ENCODE data around the gene NAALADL2. TPM values are rescaled to one million over a fixed set of nuclear protein-coding genes. Genes with fewer than 3 reads are reported as not detected.
"Not testable (repeated sequence)": the region's sequence is repeated elsewhere in the genome, so short reads cannot be mapped to it uniquely, and the experiment has no call there.

The NAALADL2 gene
- total and polyA plus RNA-seq, 2 of the 13 experiments (the other 11 are each of a cell fraction or from before 2014, with no cell fraction given): 0.08 TPM; not detected in 1

DNA sequence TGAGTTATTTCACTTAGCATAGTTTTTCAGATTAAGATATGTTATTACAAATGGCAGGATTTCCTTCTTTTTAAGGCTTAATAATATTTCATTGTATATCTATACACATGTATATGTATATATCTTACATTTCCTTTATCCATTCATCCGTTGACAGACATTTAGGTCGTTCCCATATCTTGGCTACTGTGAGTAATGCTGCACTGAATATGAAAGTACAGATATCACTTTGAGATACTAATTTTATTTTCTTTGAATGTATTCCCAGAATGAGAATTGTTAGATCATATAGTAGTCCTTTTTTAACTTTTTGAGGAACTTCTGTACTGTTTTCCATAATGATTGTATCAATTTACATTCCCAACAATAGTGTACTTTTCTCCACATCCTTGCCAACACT lies 270.4 kb downstream of the NAALADL2 start:
- in situ Hi-C loops (cut with HindIII; ENCODE audit: extremely low pct_ligation_motif_present, low pct_unique_long_range_greater_than_20kb): no loop called here
- no peaks in the 10 kb centered on the region for H3K4me1 ChIP-seq (ENCODE audit: insufficient read depth, low read length)
- no peaks in the 10 kb centered on the region for H3K9me3 ChIP-seq (ENCODE audit: low read length)
- H3K36me3 ChIP-seq (replicated peaks in 1 of 2; ENCODE audit: control insufficient read depth in 1 of 2, insufficient read depth in 2 of 2, low read length in 2 of 2): no peaks in the 10 kb centered on the region
- no peak overlapping the region for H3K9ac ChIP-seq (ENCODE audit: insufficient read depth, low read depth, low read length)
- no peak for ATAC-seq
- no peaks in the 10 kb centered on the region for H4K20me1 ChIP-seq (ENCODE audit: insufficient read depth, low read length)
- ChIA-PET POLR2A (no interaction called here), CTCF (ENCODE audit: low intra/inter-chr PET ratio, low total read pairs) (no interaction called here)
- H3K27me3 ChIP-seq (ENCODE audit: control insufficient read depth in 1 of 2, insufficient read depth in 2 of 2, low read length in 2 of 2): no peaks in the 10 kb centered on the region; a peak in 1 of 5 replicates
- no TSS peak for BruUV-seq (replicated peaks)
- intact Hi-C loops (cut with micrococcal nuclease; ENCODE audit: unreplicated experiment): loop anchor here (10.0 kb wide), 1 partner anchor 735 kb away; no protein-coding TSS in a partner anchor
- no peak overlapping the region for H2AFZ ChIP-seq (ENCODE audit: low read length)
- H3K27ac ChIP-seq (ENCODE audit: extremely low read length, insufficient read depth, low read length): no peak overlapping the region
- H3K79me2 ChIP-seq (ENCODE audit: insufficient read depth, low read length): no peaks in the 10 kb centered on the region
- TF ChIP-seq TBP (CRISPR knock-in tag; IDR thresholded peaks at IDR 0.05): no peak
- TF ChIP-seq SETDB1 (CRISPR knock-in tag; IDR thresholded peaks at IDR 0.05; ENCODE audit: borderline replicate concordance): no peak
- H3K4me3 ChIP-seq (replicated peaks in 1 of 3; ENCODE audit: insufficient read depth in 1 of 3, low read depth in 2 of 3, low read length in 3 of 3): no peak overlapping the region
- no peak for DNase-seq (ENCODE audit: low spot score)
- 1% methylated on average over 2 of the region's 2 CpGs for WGBS (ENCODE audit: low lambda C conversion rate)
- H3K4me2 ChIP-seq (ENCODE audit: low read depth, low read length): no peak overlapping the region
- FAIRE-seq: no peak

DNA sequence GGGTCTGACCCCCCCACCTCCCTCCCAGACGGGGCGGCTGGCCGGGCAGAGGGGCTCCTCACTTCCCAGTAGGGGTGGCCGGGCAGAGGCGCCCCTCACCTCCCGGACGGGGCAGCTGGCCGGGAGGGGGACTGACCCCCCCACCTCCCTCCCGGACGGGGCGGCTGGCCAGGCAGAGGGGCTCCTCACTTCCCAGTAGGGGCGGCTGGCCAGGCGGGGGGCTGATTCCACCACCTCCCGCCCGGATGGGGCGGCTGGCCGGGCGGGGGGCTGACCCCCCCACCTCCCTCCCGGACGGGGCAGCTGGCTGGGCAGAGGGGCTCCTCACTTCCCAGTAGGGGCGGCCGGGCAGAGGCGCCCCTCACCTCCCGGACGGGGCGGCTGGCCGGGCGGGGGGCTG lies 272.7 kb downstream of the NAALADL2 start:
- H3K27ac ChIP-seq (ENCODE audit: extremely low read length, insufficient read depth, low read length); H3K9ac ChIP-seq (ENCODE audit: insufficient read depth, low read depth, low read length); H3K4me1 ChIP-seq (ENCODE audit: insufficient read depth, low read length); in situ Hi-C loops (cut with HindIII; ENCODE audit: extremely low pct_ligation_motif_present, low pct_unique_long_range_greater_than_20kb); DNase-seq (ENCODE audit: low spot score); H2AFZ ChIP-seq (ENCODE audit: low read length); H3K27me3 ChIP-seq (ENCODE audit: control insufficient read depth in 1 of 2, insufficient read depth in 2 of 2, low read length in 2 of 2); BruUV-seq (replicated peaks); H3K36me3 ChIP-seq (replicated peaks in 1 of 2; ENCODE audit: control insufficient read depth in 1 of 2, insufficient read depth in 2 of 2, low read length in 2 of 2); H3K4me3 ChIP-seq (replicated peaks in 1 of 3; ENCODE audit: insufficient read depth in 1 of 3, low read depth in 2 of 3, low read length in 3 of 3); intact Hi-C loops (cut with micrococcal nuclease; ENCODE audit: unreplicated experiment); ATAC-seq; CTCF ChIA-PET (ENCODE audit: low intra/inter-chr PET ratio, low total read pairs); H4K20me1 ChIP-seq (ENCODE audit: insufficient read depth, low read length); H3K79me2 ChIP-seq (ENCODE audit: insufficient read depth, low read length); H3K4me2 ChIP-seq (ENCODE audit: low read depth, low read length); POLR2A ChIA-PET; FAIRE-seq; H3K9me3 ChIP-seq (ENCODE audit: low read length): not testable (repeated sequence)
- no CpG with 5 or more reads among the region's 28 CpGs for WGBS (ENCODE audit: low lambda C conversion rate)

DNA sequence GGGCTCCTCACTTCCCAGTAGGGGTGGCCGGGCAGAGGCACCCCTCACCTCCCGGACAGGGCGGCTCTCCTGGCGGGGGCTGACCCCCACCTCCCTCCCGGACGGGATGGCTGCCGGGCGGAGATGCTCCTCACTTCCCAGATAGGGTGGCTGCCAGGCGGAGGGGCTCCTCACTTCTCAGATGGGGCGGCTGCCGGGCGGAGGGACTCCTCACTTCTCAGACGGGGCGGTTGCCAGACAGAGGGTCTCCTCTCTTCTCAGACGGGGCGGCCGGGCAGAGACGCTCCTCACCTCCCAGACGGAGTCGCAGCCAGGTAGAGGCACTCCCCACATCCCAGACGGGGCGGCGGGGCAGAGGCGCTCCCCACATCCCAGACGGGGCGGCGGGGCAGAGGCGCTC lies 273.6 kb downstream of the NAALADL2 start:
- H3K36me3 ChIP-seq (replicated peaks in 1 of 2; ENCODE audit: control insufficient read depth in 1 of 2, insufficient read depth in 2 of 2, low read length in 2 of 2); H3K27me3 ChIP-seq (ENCODE audit: control insufficient read depth in 1 of 2, insufficient read depth in 2 of 2, low read length in 2 of 2); H3K4me2 ChIP-seq (ENCODE audit: low read depth, low read length); H3K9me3 ChIP-seq (ENCODE audit: low read length); H3K79me2 ChIP-seq (ENCODE audit: insufficient read depth, low read length); POLR2A ChIA-PET; intact Hi-C loops (cut with micrococcal nuclease; ENCODE audit: unreplicated experiment); H4K20me1 ChIP-seq (ENCODE audit: insufficient read depth, low read length); ATAC-seq; H3K4me1 ChIP-seq (ENCODE audit: insufficient read depth, low read length); DNase-seq (ENCODE audit: low spot score); CTCF ChIA-PET (ENCODE audit: low intra/inter-chr PET ratio, low total read pairs); H3K27ac ChIP-seq (ENCODE audit: extremely low read length, insufficient read depth, low read length); H3K4me3 ChIP-seq (replicated peaks in 1 of 3; ENCODE audit: insufficient read depth in 1 of 3, low read depth in 2 of 3, low read length in 3 of 3); BruUV-seq (replicated peaks); H3K9ac ChIP-seq (ENCODE audit: insufficient read depth, low read depth, low read length); FAIRE-seq; H2AFZ ChIP-seq (ENCODE audit: low read length); in situ Hi-C loops (cut with HindIII; ENCODE audit: extremely low pct_ligation_motif_present, low pct_unique_long_range_greater_than_20kb): not testable (repeated sequence)
- 83% methylated on average over 8 of the region's 28 CpGs for WGBS (ENCODE audit: low lambda C conversion rate)
